M059J (cell line): ENCODE measurements around the gene ITGA5. TPM values are rescaled to one million over a fixed set of nuclear protein-coding genes. Genes with fewer than 3 reads are reported as not detected.

Source experiments
- DNase-seq: peaks from one replicate; pipeline ENCODE4 v3.0.0-alpha.2; 2012; ENCODE audit warnings: low read depth
- total RNA-seq: library from RNA; depleted of rRNA; stranded (reverse); fragments of >200 nt; shearing (Covaris generic); gene quantifications from 2 replicates; pipeline ENCODE4 v1.2.3, GENCODE V29; 2014; rRNA removed

The ITGA5 gene
- 419 and 625 TPM in 2 replicates for total RNA-seq

DNA sequence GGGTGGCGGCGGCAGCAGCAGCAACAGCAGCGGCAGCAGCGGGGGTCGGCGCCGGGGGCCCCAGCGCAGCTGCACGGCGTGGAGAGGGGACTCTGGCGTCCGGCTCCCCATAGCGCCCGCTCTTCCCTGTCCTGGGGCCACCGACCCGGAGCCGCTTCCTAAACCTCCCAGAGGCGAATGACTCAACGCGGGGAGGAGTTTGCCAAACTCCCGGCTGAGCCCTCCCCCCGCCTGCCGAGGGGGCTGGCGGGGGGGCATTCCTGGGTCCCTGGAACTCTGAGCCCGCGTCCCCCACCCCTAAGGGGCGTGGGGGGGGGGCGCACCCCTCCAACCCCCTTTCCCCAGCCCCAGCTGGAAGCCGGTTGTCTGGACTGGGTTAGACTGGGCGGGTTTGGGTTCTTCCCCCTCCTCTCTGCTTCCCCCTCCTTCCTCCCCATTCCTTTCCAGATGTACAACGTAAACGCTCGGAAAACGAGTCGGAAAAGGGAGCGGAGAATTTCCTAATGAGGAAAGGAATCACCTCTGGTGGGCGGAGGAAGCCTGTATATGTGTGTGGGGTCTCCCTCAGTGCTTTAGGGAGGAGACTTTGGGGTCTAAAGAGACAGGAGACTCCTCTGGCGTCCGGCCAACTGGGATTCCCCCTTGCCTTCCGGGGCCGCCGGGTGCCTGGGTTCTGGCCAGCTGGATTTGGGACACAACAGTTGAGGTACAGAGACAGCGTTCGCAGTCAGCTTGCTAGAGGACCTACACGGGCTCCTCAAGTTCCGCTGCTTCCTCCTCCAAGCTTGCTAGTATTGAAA lies at the start of gene ITGA5:
ITGA5 (minus strand) TSS at position 179 of the 800 bp plus-strand sequence; CDS start at position 111, 68 bp downstream.
- peak; percentile 84 for DNase-seq

DNA sequence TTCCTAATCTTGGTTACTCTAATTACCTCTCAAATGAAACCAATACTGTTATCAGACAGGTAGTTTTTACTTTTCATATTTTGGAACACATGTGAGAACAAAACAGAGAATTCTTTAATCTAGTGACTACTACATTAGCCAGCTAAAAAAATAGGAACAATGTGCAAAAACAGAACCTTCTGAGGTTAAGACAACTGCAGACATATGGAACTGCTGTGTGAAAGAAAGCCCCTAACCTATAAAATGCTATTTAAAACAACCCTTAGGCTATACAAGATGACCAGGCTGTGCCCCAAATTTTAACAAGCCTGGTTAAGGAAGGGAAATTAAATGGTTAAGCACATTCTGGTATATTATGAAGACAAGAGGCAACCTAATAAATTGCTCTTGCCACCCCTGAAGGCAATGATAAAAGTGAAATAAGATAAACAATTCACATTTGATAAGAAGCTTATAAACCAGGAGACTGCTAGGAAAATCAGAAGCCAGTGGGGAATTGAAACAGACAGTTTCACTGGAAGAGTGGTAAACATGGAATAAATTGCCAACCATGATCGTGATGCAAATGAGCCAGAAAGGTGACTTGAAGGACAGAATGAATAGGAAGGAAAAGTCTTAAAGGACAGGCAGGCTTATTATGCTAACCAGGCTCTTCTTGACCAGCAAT lies 46.9 kb upstream of the ITGA5 start:
- DNase-seq, result peak; percentile 9

DNA sequence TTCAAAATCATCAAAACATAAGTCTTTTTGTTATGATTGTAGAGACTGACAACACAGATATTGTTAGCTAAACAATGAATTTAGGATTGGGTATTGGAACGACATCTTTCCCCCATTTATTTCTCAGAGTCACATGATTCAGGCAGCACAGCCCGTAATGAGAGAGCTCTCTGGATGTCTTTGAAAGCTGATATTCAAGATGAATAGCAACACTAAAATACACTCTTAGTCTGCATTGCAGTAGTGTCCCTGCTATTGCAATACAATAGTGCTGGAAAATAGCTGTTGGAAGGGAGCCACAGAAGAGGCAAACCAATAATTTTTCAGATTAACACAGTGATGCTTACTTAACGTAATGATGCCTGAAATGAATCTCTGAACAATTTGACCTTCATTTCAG lies 44.4 kb upstream of the ITGA5 start:
- no peak for DNase-seq

DNA sequence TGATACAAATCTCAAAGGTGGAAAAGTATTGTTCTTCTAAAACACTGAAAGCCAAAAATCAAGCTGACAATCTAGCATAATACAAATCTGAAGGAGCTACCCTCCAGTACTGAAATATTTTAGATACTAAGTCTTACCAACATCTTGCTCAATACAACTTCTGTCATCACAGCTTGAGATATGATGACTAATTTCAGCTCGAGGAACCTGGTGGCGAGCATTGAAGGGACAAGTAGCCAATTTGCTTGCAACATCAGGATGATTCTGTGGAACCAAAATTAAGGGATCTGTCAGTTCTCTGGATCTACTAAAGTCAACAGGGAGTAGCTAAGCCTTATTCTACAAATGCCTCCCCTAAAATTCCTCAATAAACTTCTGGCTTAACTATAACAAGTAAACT lies 44.0 kb upstream of the ITGA5 start:
- peak; percentile 38 for DNase-seq

DNA sequence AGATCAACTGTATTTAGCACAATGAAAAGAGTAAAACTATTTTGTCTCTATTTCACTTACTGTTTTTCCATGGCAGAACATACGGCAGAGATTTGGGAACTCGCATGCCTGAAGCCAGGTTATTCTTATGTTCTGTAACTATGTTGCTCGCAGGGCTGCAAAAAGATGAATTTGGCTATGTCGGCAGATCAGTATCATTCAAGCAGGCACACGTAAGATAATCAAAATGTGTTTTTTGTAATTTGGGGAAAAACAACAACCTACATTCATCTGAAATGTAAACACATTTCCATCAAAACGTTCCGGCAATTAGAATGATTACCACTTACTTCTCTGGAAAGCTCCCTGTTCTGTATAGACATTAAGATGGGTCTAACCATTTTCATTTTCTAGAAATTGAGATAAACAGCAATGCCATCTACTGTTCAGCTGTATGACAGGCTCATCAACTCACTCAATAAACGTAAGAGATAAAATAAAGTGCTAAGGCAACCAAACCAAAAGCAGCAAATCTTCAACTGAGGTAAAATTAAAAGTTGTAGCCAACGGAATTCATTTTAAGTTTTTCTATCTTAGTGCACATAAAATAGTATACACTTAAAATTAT lies 41.4 kb upstream of the ITGA5 start:
- DNase-seq, result no peak

DNA sequence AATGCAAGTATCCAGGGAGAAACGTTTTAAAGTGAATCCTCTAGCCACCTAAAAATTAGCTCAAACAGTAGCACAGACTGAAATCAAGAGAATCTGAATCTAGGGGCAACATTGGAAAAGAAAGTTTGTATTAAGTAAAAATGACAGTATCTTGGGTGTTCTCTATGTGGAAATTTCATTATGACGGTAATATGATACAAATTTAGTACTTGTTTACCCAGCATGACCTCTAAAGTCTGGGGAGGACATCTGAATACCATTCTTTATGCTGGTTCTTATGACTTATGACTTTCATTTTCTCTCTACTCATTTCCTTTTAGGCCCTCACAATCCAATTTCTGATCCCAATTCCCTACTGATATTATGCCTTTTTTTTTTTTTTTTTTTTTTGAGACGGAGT lies 40.3 kb upstream of the ITGA5 start:
- DNase-seq, result no peak

DNA sequence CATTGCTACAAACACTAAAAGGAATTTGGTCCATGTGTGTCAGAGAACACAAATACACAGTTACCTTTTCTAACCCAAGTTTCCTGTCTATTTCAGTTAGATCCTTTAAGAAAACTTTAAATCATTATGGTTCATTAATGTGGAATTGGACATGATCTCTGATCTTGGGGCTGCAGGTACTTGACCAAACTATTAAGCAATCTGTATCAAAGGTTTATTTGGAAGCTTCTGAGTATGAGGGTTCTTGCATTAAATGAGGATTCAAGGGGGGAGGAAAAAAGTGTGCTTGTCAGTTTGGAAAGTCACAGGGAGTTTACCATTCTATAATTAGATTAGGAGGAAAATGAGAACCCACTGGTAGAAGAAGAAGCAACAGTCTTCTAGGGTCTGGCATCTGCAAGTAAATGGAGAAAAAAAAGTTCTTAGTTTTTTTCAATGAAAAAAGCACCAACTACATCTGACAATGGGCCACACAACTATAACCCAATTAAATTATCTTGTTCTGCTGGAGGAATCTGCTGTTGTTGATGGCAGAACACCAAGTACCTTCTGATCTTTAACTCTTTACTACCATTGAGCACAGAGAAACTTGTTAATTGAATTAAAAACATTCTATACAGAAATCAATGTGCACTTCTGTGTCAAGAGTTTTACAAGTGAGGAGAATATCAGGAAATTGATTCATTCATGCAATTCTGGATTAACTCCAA lies 36.8 kb upstream of the ITGA5 start:
- DNase-seq, result no peak

DNA sequence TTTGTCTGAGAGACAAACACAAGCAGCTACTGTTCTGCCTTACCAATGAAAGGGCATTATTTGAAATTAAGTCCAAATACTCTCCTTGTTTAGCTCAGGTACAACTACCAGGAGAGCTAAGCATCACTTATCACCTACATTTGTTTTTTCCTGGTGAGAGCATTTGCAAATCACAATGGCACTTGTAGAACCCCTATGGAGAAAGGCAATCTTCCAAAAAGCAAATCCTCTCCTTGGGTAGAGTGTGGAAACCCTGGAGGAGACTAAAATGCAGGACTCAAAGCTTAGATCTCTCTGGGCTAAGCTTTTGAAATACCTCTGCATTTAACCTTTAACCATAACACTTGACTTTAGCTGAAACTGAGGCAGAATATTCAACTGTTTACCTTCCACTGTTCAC lies 33.6 kb upstream of the ITGA5 start:
- no peak for DNase-seq

DNA sequence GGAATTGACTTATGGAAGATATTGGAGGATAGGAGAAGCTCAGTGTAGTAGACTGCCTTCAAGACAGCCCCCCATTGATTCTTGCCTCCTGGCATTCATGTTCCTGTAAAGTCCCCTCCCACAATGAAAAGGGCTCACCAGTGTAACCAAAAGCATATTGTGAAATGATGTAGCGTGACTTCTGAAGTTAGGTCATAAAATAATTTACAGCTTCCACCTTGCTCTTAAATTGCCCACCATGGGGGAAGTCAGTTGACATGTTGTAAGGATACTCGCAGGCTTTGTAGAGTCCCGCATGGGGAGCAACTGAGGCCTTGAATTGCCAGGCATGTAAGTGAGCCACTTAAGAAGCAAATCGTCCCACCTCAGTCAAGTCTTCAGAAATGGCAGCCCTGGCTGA lies 29.3 kb upstream of the ITGA5 start:
- no peak for DNase-seq

DNA sequence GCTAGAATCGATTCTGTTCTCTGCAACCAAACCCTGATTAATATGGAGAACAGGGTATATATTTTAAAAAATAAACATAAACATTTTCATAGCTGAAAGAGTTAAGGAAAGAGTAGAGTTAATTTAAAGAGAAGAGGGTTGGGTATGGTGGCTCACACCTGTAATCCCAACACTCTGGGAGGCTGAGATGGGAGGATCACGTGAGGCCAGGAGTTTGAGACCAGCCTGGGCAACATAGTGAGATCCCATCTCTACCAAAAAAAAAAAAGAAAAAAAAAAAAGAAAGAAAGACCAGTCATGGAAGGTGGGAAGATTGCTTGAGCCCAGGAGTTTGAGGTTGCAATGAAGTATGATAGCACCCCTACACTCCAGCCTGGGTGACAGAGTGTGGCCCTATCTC lies 28.9 kb upstream of the ITGA5 start:
- DNase-seq, result no peak

DNA sequence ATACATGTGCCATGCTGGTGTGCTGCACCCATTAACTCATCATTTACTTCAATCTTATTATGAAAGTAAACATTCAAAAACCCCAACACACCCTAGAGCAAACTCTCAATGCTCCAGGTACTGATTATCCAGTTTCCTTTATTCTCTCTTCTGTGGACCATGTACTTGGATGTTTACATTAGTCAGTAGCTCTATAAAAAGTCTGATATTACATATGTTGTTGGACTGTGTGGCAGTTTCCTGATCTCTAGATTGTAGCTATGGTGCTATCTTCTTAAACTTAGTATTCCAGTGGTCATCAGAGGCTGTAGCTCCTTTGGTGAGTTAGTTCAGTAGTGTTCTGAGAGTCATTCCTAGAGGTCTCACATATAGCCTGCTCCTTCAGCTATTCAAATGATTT lies 25.1 kb upstream of the ITGA5 start:
- DNase-seq, result no peak

DNA sequence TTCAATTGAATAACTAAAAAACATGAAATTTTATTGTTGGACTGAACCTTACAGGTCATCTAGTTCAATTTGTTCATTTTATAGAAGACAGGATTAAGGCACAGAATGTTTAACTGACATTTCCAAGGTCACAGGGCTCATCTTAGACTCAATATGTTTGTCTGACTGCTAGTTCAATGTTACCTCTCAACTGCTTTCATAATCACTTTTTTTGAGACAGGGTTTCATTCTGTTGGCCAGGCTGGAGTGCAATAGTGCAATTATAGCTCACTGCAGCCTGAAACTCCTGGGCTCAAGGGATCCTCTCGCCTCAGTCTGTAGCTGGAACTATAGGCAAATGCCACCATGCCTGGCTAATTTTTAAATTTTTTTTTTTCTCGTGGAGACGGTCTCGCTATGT lies 24.4 kb upstream of the ITGA5 start:
- no peak for DNase-seq

DNA sequence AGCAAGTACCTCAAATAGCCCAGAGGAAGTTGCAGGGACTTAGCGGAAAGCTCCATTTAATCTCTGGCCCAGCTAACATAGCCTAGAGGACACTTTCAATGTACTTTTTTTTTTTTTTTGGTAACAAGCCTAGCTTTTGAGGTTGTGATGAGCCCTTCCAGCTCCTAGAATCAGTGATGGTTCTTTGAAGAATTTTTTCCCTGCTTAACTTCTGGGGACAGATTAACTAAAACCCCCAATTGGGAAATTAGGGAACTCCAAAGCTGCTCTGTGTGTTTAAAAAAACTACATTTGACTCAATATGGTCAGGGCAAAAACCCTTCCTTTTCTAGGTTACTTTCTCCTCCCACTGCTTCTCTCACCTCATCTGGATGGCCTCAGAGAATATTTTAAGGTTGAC lies 23.9 kb upstream of the ITGA5 start:
- DNase-seq, result no peak

DNA sequence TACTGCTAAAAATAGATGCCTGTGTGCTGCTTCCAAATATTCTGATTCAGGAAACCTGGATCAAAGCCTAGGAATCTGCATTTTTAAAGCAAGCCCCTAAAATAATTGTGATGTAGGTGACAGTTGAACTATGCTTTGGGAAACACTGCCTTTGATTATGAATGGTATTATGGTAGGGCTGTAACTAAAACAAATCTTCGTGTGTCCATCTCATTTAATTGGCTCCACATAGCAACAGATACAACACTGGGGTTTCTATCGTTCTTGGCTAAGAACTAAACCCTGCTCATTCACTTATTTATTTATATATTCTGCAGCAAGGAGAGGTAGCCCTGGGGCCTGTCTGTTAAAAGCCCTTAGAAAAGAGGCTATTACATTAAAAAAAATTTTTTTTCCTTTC lies 23.0 kb upstream of the ITGA5 start:
- DNase-seq, result peak; percentile 28

DNA sequence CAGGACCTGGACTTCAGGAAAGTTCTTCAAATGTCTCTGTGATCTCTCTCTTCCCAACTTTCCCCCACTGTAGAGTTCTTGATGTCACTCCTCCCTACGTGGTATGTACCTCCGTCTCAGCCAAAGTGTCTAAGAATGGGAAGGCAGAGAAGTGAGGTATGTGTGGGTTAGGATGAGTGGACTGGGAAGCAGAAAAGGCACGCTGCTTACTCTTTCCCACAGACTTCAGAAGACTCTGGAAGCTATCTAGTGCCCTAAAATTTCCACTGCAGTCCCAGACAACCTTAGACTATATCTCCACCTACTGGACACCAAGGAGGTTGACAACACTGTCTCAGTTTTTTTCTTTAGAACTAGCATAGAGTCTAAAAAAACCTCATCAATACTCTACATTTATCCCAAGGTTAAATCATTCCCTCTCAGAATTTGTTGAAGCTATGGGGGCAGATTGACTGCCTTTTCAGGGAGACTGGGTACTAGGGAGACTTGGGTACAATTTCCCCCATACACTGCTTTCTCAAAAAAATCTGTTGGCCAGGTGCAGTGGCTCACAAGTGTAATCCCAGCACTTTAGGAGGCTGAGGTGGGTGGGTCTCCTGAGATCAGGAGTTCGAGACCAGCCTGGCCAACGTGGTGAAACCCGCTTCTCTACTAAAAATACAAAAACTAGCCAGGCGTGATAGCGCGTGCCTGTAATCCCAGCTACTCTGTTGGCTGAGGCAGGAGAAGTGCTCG lies 20.6 kb upstream of the ITGA5 start:
- DNase-seq, result peak; percentile 85

DNA sequence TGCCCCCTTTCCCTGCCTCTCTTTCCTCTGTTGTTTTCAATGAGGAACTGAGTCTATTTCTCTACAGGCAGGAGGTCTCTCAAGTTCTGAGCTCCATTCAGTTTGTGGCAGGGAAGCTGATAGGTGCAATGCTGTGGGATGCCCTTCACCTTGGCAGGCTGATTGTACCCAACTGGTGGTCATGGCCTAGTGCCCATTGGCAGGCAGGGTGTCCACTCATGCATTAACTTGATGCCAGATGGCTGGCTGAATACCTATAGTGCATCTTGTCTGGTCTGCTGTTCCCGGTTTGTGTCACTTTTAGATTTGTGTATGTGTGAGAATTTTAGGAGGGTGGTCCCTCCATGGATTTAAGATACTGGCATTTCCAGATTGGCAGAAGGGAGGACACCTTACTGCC lies 20.0 kb upstream of the ITGA5 start:
- DNase-seq, result peak; percentile 64

DNA sequence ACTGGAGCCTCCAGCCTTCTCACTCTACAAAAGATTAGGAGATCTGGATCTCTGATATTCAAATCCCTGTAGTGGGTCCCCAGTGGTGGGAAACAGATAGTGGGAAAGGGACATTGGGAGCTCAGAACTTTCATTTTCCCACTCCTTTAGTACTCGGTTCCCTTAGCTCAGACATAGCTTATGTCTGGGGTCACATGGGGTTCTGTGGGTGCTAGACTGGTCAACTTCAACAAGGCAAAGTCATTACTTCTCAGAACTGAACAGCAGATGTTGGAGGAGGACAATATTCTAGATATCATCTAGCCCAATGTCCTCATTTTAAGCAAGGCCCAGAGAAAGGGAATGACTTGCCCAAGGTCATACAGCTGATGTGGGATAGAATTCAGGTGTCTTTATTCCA lies 19.5 kb upstream of the ITGA5 start:
- no peak for DNase-seq

DNA sequence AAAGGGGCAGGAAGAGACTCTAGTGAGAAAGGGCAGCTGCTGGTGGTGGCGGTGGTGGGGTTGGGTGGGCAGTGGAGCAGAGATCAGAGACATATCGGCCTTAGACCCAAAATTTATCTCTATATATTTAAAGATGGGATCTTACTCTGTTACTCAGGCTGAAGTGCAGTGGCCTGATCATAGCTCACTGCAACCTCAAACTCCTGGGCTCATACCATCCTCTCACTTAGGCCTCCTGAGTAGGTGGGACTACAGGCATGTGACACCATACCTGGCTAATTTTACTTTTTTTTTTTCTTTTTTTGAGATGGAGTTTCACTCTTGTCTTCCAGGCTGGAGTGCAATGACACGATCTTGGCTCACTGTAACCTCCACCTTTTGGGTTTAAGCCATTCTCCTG lies 18.6 kb upstream of the ITGA5 start:
- DNase-seq, result no peak

DNA sequence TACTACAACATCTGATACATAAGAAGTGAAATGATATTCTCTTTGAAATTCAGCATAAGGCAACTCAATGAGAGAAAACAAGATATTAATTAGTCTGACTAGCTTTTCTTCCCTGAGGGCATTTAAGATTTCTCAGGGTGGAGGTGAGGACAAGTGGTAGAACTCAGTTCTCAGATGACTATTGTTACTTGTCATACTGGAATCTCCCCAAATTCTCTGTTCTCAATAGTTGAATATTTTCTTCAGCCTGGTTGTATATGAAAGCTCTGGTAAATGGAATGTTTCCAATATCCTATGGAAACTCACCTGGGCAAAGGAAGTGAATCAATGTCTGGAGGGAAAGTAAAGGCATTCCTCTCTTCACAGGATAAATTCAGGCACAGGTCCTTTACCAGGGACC lies 18.2 kb upstream of the ITGA5 start:
- peak; percentile 59 for DNase-seq

DNA sequence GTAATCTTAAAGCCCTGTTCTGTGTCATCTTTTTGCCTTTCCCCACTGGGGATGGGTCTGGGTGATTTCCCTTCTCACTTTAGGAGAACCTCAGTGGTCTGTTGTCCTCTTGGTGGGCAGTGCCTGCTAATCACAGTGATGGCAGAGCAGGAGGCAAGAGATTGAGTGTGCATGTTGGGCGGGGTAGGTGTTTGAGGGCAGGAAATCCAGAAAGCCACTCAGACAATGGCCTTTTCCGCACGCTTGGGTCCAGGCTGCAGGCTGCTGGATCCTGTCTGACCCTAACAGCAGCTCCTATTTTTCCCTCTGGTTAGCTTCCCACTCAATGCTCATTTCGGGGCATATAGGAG lies 13.7 kb upstream of the ITGA5 start:
- no peak for DNase-seq

DNA sequence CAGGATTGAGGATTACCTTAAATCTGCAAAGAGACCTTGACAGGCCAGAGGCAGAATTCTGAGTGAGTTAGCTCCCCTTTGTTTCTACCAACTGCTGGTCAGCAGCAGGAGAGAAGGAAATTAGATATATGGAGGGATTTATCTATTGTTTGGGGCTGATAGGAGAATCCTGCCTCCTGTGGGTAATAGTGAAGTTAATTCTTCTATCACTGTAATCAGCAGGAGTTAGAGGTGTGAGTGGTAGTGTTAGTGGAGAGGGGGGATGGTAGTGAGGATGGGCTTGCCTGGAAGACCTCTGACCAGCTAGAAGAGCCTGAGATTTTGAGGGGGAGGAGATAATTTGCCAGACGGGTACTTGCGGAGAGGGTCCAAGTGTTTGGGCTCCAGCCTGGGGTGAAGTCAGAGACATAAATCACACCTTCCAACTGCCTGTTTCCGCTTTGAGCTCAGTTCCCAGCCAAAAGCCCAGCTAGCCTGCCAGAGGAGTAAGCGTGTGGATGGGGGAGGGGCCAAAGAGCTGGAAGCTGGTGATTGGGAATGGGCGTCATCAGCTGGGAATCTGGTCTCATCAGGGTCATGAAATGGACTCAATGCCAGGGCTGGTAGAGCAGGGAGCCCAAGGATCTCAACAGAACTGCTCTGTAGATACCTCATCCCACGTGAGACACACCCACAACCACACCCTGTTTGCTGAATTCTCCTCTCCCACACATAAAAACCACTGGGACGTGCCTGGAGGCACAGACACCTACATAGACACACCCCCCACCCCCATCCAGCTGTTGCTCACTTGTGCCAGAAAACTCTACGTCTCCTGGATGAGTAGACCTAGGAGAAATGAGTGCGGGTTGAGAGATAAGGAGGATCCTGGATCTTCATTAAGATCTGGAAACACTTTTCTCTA lies 13.1 kb upstream of the ITGA5 start:
- peak; percentile 88 for DNase-seq
